ENCODE measurements around the gene GPBAR1. TPM values are rescaled to one million over a fixed set of nuclear protein-coding genes. Genes with fewer than 3 reads are reported as not detected.

GPBAR1 gene
- total and polyA plus RNA-seq, 9 of the 15 experiments (the other 6 are each of a cell fraction or from before 2014, with no cell fraction given), result not detected

- Histone ChIP-seq H3K4me1 (replicated peaks in 1 of 2; ENCODE audit: control insufficient read depth in 2 of 2, insufficient read depth in 2 of 2, low read length in 2 of 2) (peaks cover 0 to 9% of the 10 kb centered on the region in 2 experiments; a peak in 3 of 5 replicates), H3K9me1 (ENCODE audit: control insufficient read depth, insufficient read depth, low read length) (no peaks in the 10 kb centered on the region), H3K9ac (ENCODE audit: insufficient read depth in 1 of 2, low read depth in 2 of 2, low read length in 2 of 2) (no peak overlapping the region), H2AFZ (ENCODE audit: low read depth, low read length) (no peak overlapping the region), H3K4me3 (no peak overlapping the region), H3K27me3 (ENCODE audit: control insufficient read depth in 2 of 2, insufficient read depth in 2 of 2, low read length in 2 of 2) (no peaks in the 10 kb centered on the region), H3K9me3 (replicated peaks; ENCODE audit: control insufficient read depth, insufficient read depth, low read depth, low read length) (no peaks in the 10 kb centered on the region), H3K4me2 (ENCODE audit: insufficient read depth, low read length) (no peak overlapping the region), H3K36me3 (ENCODE audit: control insufficient read depth, insufficient read depth, low read length) (peaks cover 65% of the 10 kb centered on the region), H3K27ac (ENCODE audit: extremely low read depth, low read depth, low read length) (no peak overlapping the region), H4K20me1 (replicated peaks; ENCODE audit: control insufficient read depth, insufficient read depth, low read length) (no peaks in the 10 kb centered on the region), H3K79me2 (ENCODE audit: control insufficient read depth, insufficient read depth, low read length) (peaks cover 14% of the 10 kb centered on the region)
- no peak for DNase-seq (ENCODE audit: extremely low read depth in 1 of 4, low spot score in 3 of 4)
- WGBS (ENCODE audit: insufficient coverage, low coverage, missing lambda C conversion rate), result 78% methylated on average over 3 of the region's 3 CpGs
- no TSS peak for BruUV-seq (replicated peaks)
- in situ Hi-C loops (cut with MboI), result no loop called here
- intact Hi-C loops (cut with micrococcal nuclease), result no loop called here
- ChIA-PET CTCF (ENCODE audit: low intra/inter-chr PET ratio) (no interaction called here), POLR2A (interaction anchor here (0.8 to 1.4 kb wide), 2 partner anchors 9 to 15 kb away, joined by 4 to 5 read pairs; no protein-coding TSS in a partner anchor)
- TF ChIP-seq TAF9B (IDR thresholded peaks at IDR 0.05; ENCODE audit: partially characterized antibody), result no peak
- no peak for TF ChIP-seq RBFOX2 (IDR thresholded peaks at IDR 0.05; ENCODE audit: low read depth, low read length)
- no peak for TF ChIP-seq PCBP2 (IDR thresholded peaks at IDR 0.05; ENCODE audit: low read depth, low read length, poor library complexity, severe bottlenecking)
- no peak for TF ChIP-seq RFX1 (IDR thresholded peaks at IDR 0.05)
- no peak for TF ChIP-seq HMBOX1 (IDR thresholded peaks at IDR 0.05)
- TF ChIP-seq MYC (IDR thresholded peaks at IDR 0.05; ENCODE audit: low read depth, low read length), result no peak
- no peak for TF ChIP-seq MYC (CRISPR knock-in tag; IDR thresholded peaks at IDR 0.05; ENCODE audit: borderline replicate concordance, low read depth)
- TF ChIP-seq CSDE1 (IDR thresholded peaks at IDR 0.05), result no peak
- no peak for TF ChIP-seq ZNF830 (CRISPR knock-in tag; IDR thresholded peaks at IDR 0.05)
- TF ChIP-seq DMBX1 (CRISPR knock-in tag; IDR thresholded peaks at IDR 0.05; ENCODE audit: borderline replicate concordance), result no peak
- no peak for TF ChIP-seq POLR3A (IDR thresholded peaks at IDR 0.05; ENCODE audit: borderline replicate concordance, extremely low read depth, insufficient read depth, insufficient read length)
- TF ChIP-seq SETDB1 (IDR thresholded peaks at IDR 0.05; ENCODE audit: low read length), result no peak
- TF ChIP-seq ZNF384 (IDR thresholded peaks at IDR 0.05; ENCODE audit: low read depth, low read length), result no peak
- no peak for TF ChIP-seq ZNF324 (CRISPR knock-in tag; IDR thresholded peaks at IDR 0.05)
- TF ChIP-seq NRF1 (conservative IDR thresholded peaks at IDR 0.05 in 1 of 2, IDR thresholded peaks at IDR 0.05 in 1 of 2), result no peak
- no peak for TF ChIP-seq CTCF (IDR thresholded peaks at IDR 0.05 in 2 of 3, conservative IDR thresholded peaks at IDR 0.05 in 1 of 3; ENCODE audit: insufficient read depth in 2 of 3, low read depth in 1 of 3, low read length in 3 of 3)
- no peak for TF ChIP-seq MIER1 (IDR thresholded peaks at IDR 0.05; ENCODE audit: low read depth)
- TF ChIP-seq ZBTB33 (CRISPR knock-in tag; IDR thresholded peaks at IDR 0.05), result no peak
- TF ChIP-seq TGIF2 (CRISPR knock-in tag; IDR thresholded peaks at IDR 0.05), result no peak
- TF ChIP-seq ZNF408 (CRISPR knock-in tag; IDR thresholded peaks at IDR 0.05; ENCODE audit: low read depth), result no peak
- TF ChIP-seq SMARCC2 (IDR thresholded peaks at IDR 0.05; ENCODE audit: low read depth), result no peak
- ATAC-seq, result no peak
- FAIRE-seq, result no peak
Observed at GRCh38 chr2:218226903-218227302, 33.9 kb upstream of the GPBAR1 start.

Measured in K562 (cell line).